ES-I3 (cell line): ENCODE data around the gene UGT1A4.

Experiments used
- H3K36me3 ChIP-seq: 2 replicates; pipeline ENCODE4 v1.6.1; 2013; ENCODE audit warnings: mild to moderate bottlenecking, low read length, control low read depth, moderate library complexity; ENCODE audit not compliant: insufficient read depth
- H3K4me1 ChIP-seq: 2 replicates; pipeline ENCODE4 v1.6.1; 2013; ENCODE audit warnings: mild to moderate bottlenecking, control low read depth, low read length; ENCODE audit not compliant: insufficient read depth
- H3K9ac ChIP-seq: 2 replicates; pipeline ENCODE4 v1.6.1; 2013; ENCODE audit warnings: low read depth, mild to moderate bottlenecking, low read length, moderate library complexity
- H3K9me3 ChIP-seq: 2 replicates; pipeline ENCODE4 v1.6.1; 2013; ENCODE audit warnings: mild to moderate bottlenecking, low read length, moderate library complexity; ENCODE audit not compliant: control insufficient read depth, insufficient read depth

UGT1A4 gene

DNA sequence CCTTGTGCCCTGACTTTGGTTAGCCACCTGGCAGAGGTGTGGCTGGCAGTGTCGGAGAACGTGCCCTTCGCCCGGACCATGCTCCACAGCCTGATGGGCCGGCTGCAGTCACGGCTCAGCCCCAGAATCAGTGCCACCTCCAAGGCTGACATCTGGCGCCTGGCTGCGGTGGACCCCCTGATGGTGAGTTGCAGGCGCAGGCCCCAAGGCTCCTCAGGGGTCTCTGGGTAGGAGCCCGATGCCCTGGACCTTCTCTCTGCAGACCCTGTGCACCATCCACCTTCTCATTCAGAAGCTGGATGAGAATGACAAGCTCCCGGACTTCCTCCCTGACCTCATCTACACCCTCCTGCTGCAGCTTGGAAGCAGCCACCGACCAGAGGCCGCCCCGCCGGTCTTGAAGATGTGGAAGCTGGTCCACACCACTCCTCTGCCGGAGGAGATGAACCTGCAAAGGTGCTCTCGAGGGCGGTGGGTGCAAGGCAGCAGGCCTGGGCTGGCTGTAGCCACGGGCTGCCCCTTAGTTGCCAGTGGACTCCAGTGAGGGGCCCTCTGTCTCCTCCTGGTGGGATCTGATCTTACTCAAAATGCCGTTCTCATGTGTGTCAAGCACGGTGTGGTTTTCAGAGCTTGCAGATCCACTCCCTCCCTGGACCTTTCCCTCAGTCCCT is 103.7 kb downstream of the UGT1A4 start:
- no peaks in the 10 kb centered on the region for H3K9me3 ChIP-seq
- H3K4me1 ChIP-seq, result no peaks in the 10 kb centered on the region
- H3K9ac ChIP-seq, result no peak overlapping the region
- no peaks in the 10 kb centered on the region for H3K36me3 ChIP-seq
